ENCODE measurements around the gene MYO5B. TPM values are rescaled to one million over a fixed set of nuclear protein-coding genes. Genes with fewer than 3 reads are reported as not detected.

MYO5B gene
- total RNA-seq, 4 donors from 2014 or later = 1.2 to 2.2 (median 1.3) TPM

GRCh38 chr18:49835405-49835804 lies 359.5 kb downstream of the MYO5B start:
- TF ChIP-seq CTCF (IDR thresholded peaks at IDR 0.05; ENCODE audit: low read depth) = no peak

- TF ChIP-seq CTCF (IDR thresholded peaks at IDR 0.05; ENCODE audit: low read depth) = no peak
These were observed 360.7 kb downstream of the MYO5B start for GRCh38 chr18:49834258-49834657.

- TF ChIP-seq CTCF (IDR thresholded peaks at IDR 0.05; ENCODE audit: low read depth) = no peak
These were observed 361.1 kb downstream of the MYO5B start for GRCh38 chr18:49833814-49834213.

GRCh38 chr18:49832221-49832647 lies 362.7 kb downstream of the MYO5B start:
- TF ChIP-seq CTCF (IDR thresholded peaks at IDR 0.05; ENCODE audit: low read depth) = no peak

GRCh38 chr18:49827996-49828395 lies 367.0 kb downstream of the MYO5B start:
- TF ChIP-seq CTCF (IDR thresholded peaks at IDR 0.05; ENCODE audit: low read depth) = no peak

GRCh38 chr18:49819823-49820671 lies 374.9 kb downstream of the MYO5B start:
- no peak for TF ChIP-seq CTCF (IDR thresholded peaks at IDR 0.05; ENCODE audit: low read depth)

- no peak for TF ChIP-seq CTCF (IDR thresholded peaks at IDR 0.05; ENCODE audit: low read depth)
These were observed 375.8 kb downstream of the MYO5B start for GRCh38 chr18:49819071-49819662.

Measured in subcutaneous adipose tissue (tissue), 4 donors.